HG03103 (cell line): ENCODE measurements around the gene FBXW11.
"Not testable (repeated sequence)": the region's sequence is repeated elsewhere in the genome, so short reads cannot be mapped to it uniquely, and the experiment has no call there.

Source experiments
- ATAC-seq: cut with Tn5 transposase; IDR thresholded peaks from one replicate; pipeline ENCODE4 v1.9.1; 2021; ENCODE audit warnings: low read depth; ENCODE audit not compliant: unreplicated experiment

The FBXW11 gene

GRCh38 chr5:172020110-172020786 lies 13.8 kb upstream of the FBXW11 start:
- not testable (repeated sequence) for ATAC-seq

DNA sequence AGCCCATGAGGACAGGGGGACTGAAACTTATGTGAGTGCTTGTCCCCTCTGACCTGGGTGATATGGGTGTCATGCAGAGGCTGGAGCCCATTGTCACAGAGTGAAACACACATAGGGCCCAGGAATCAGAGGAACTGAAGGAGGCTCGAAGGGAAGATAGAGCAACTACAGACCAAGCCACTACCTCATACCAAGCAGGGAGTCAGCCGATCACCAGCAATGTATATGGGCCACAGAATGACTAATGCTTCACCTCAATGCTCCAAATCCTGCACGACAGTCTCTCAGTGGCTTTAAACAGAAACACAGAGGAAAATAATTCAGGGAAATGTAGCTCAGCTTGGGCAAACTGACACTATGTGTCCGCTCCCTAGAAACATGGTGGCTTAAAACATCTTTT lies 8.9 kb upstream of the FBXW11 start:
- ATAC-seq, result no peak

DNA sequence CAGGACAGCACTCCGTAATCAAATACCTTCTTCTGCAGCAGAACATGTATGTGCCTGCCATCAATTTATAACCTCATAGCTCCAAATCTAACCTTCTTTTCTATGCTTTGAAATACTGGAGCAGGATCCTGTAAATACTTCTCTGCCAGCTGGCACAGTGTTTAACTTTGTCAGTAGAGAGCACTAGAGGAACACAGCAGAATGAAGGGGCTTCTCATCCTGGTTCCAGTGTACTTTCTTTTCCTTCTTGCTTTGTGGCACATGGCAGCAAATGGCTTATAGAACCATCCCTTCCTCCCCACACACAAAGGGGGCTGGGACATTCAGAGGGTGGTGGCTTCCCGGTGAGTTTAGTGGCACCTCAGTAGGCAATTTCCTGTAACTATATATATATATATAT lies 3.8 kb upstream of the FBXW11 start:
- no peak for ATAC-seq

- no peak for ATAC-seq
These were observed 3.3 kb upstream of the FBXW11 start for GRCh38 chr5:172009536-172010270.

- ATAC-seq, result no peak
These were observed 2.3 kb upstream of the FBXW11 start for GRCh38 chr5:172008689-172009141.

DNA sequence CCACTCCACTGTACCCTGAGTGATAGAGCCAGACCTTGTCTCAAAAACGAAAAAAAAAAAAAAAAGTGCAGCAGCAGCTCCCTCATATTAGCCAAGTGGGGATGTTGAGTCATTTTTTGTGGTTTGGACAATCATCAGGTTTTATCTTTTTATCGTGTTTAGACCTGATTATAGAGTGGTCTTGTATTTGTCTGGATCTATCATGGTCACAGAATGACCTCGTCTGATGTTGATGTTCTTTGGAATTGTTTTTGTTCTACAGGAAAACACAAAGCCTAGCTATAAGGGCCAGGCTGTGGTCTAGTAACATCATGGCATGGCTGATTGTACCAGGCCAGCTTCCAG lies 1.6 kb upstream of the FBXW11 start:
- ATAC-seq, result no peak

DNA sequence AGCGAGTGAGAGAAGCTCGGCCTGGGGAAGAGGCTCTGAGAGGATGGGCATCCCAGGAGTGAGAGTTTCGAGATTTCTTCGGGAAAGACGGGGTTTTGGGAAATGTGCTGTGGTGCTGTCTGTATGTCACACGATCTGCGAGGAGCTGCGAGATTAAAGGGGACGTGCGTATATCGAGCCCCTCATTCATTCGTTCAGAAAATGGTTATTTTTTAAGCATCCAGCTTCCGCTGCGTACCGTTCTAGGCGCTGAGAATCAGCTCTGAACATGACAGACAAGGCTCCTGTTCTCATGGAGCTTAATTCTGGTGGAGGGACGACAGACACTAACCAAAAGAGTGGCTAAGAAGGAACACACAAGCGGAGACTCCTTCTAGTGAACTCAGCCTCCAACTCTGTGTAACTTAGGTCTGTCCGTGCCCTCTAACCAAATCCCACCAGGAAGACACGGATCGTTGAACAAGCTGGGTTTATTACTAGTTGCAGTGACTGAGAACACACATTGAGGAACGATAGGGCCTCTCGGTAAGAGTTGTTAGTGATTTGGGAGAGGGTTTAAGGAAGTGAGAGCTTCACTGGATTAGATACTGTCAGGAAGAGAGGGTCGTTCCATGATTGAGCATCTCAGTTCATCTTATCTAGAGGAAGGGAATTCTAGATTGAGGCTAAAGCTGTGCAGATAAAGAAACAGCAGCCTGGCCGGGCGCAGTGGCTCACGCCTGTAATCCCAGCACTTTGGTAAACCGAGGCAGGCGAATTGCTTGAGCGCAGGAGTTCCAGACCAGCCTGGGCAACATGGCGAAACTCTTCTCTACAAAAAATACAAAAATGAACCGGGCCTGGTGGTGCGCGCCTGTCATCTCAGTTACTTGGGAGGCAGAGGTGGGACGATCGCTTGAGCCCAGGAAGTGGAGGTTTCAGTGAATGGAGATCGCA lies 1.0 kb upstream of the FBXW11 start:
- ATAC-seq, result no peak

DNA sequence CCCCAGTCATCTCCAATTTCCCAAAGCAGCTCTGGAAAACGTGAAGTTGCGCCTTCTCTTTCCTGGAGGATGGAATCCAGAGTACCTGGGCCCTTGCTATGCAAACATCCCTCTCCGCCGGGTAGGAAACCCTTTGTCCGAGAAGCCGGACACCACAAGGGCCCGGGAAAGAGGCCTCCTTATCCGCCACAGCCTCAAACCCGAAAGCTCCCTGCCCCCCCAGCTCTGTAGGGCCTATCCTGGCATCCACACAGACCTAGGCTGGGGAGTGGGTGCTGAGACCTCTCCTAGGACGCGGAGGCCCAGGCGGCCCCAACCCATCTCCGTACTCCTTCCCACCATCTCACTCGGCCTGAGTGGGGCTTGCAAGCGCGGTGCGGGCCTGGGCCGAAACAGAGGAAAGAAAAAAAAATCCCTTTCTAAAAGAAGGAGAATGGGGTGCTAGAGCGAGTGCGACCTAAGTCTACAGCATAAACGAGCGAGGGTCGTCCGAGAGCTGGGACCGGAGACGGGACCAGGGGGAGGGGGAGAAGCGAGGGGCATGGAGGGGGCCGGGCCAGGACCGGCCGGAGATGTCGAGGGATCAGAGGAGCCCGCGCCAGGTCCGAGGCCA lies 624 bp downstream of the FBXW11 start:
- ATAC-seq, result no peak

DNA sequence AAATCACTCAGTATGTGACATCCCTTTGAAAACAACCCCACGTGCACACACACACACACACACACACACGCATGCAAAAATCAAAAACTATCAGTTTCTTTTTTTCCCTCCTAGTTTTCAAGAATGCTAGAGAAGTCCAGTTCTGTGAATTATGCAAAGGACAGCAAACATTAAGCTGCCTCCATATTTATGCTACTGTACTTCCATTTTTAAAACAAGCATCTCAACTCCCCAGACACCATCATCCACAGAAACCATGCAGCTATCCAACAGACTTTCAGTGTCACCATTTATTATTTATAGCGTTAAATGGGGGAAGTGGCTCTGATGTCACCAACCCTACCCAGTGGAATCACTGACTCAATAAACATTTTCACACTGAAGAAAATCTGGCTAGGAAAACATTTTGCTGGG lies 1.6 kb downstream of the FBXW11 start:
- no peak for ATAC-seq

- ATAC-seq, result no peak
These were observed 2.7 kb downstream of the FBXW11 start for GRCh38 chr5:172003746-172004145.

DNA sequence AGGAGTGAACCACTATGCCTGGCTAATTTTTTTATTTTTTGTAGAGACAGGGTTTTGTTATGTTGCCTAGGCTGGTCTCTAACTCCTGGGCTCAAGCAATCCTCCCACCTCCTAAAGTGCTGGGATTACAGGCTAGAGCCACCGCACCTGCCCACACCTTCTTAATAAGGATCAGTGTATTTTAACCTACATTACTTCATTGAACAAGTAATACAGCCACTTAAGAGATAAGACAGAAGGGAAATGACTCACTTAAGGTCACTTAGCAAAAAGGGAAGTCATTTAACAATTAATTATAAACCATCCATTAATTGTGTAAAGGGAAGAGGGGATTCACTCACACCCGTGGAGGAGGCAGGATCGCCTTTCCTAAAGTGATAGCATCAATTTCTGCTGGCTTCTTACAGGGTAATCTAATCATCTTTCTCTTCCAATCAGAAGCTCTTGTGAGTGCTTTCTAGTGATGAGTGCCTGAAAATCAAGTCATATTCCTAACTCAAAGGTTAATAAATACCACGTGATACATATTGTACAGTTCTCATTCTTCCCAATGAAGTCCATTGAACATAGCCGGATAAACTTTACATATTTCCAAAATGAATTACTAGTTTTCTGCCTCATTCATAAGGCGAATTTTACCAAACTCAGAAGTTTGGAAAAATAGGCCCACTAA lies 3.5 kb downstream of the FBXW11 start:
- ATAC-seq, result no peak

DNA sequence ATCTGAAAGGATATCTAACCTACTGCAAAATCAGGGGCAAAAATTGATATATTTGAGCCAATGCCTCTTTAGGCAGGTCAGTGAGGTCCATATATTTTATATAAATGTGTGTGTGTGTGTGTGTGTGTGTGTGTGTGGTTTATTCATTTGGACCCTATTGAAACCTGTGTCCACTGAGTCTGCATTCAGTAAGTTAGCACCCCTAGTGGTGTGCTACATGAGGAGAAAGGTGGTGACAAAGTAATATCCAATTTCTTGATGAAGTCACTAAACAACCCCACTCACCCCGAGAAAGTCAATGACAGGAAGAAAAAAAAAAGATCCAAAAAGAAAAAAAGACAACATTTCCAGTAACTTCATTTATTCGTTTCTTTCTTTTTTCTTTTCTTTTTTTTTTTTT lies 4.1 kb downstream of the FBXW11 start:
- no peak for ATAC-seq

DNA sequence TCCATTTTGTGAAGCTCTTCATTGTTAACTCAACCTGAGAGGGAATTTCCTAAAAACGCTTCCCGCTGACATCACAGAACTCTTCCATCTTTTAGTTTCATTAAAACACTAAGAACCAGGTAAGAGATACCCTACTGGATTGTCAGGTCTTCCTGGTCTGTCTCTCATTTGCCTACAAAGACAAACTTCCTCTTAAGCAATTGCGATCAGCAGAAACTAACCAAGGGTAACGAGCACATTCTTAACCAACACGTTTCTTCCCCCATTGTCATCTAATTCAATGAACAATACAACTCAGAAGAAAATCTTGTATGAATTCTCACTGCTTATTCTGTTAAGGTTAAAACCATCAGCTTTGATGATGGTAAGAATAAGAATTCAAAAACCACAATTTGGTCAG lies 6.6 kb downstream of the FBXW11 start:
- ATAC-seq, result no peak

GRCh38 chr5:171999100-171999499 lies 7.3 kb downstream of the FBXW11 start:
- no peak for ATAC-seq

GRCh38 chr5:171997011-171997410 lies 9.4 kb downstream of the FBXW11 start:
- no peak for ATAC-seq

GRCh38 chr5:171992813-171993212 lies 13.6 kb downstream of the FBXW11 start:
- ATAC-seq, result no peak

- no peak for ATAC-seq
These were observed 14.1 kb downstream of the FBXW11 start for GRCh38 chr5:171992305-171992704.

- ATAC-seq, result no peak
These were observed 15.8 kb downstream of the FBXW11 start for GRCh38 chr5:171990713-171991015.

- ATAC-seq, result no peak
These were observed 16.3 kb downstream of the FBXW11 start for GRCh38 chr5:171989946-171990712.

DNA sequence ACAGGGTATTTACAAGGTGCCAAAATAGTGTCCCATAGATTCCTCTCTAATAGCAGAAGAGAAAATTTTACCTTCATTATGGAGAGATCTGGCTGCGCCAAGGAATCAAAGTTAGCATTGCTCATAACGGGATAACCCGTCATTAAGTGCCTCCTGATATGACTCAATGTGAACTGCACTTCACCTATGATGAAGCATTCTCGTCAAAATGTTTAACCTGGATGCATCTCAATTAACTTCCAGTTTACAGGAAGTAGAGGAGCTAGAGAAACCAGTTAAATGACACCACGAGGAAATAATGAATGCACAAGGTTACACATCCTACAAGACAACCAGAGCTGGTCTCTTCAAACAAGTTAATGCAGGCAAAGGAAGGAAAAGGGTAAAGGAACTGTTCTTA lies 17.2 kb downstream of the FBXW11 start:
- ATAC-seq, result peak; percentile 45
